Daoy (cell line): ENCODE measurements around the gene CDC5L. TPM values are rescaled to one million over a fixed set of nuclear protein-coding genes. Genes with fewer than 3 reads are reported as not detected.

Experiments
- DNase-seq: peaks from one replicate; pipeline ENCODE4 v3.0.0-alpha.2; 2015; ENCODE audit warnings: low read depth
- total RNA-seq: library from RNA; depleted of rRNA; stranded (reverse); fragments of >200 nt; shearing (Covaris generic); gene quantifications from 2 replicates; pipeline ENCODE4 v1.2.3, GENCODE V29; 2014

CDC5L gene
- total RNA-seq, 1 experiment from 2014 or later = 50.2 TPM

DNA sequence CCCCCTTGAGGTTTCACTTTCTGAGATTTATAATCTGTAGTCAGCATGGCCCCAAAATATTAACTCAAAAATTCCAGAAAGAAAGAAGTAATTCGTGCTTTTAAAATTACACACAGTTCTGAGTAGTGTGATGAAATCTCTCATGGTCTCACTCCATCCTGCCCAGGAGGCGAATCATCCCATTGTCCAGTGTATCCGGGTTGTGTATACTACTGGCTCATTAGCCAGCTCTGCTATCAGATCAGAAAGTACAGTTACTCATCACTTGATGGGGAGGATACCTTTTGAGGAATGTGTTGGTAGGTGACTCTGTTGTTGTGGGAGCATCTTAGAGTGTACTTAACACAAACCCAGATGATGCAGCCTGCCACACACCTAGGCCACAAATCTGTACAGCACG, 65.2 kb downstream of the CDC5L start:
- peak; percentile 55 for DNase-seq

DNA sequence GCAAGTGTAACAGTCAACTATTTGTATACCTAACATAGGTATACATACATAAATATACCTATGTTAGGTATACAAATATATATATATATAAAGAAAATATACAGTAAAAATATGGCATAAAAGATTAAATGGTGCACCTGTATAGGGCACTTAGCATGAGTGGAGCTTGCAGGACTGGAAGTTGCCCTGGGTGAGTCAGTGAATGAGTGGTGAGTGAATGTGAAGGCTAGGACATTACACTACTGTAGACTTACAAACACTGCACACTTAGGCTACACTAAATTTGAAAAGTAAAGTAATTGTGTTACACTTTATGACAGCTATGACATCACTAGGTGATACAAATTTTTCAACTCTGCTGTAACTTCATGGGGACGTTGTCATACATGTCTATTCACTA, 65.6 kb downstream of the CDC5L start:
- DNase-seq = no peak

DNA sequence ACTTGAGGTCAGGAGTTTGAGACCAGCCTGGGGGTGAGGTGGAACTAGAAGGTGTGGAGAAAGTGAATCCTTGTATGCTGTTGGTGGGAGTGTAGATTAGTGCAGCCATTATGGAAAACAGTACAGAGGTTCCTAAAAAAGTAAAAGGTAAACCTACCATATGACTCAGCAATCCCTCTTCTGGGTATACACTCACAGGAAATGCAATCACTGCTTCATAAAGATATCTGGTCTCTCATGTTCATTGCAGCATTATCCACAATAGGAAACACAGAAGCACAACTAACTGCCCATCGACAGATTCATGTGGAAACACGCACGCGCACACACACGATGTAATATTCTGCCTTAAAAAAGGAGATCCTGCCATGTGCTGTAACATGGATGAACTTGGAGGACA, 66.7 kb downstream of the CDC5L start:
- no peak for DNase-seq

DNA sequence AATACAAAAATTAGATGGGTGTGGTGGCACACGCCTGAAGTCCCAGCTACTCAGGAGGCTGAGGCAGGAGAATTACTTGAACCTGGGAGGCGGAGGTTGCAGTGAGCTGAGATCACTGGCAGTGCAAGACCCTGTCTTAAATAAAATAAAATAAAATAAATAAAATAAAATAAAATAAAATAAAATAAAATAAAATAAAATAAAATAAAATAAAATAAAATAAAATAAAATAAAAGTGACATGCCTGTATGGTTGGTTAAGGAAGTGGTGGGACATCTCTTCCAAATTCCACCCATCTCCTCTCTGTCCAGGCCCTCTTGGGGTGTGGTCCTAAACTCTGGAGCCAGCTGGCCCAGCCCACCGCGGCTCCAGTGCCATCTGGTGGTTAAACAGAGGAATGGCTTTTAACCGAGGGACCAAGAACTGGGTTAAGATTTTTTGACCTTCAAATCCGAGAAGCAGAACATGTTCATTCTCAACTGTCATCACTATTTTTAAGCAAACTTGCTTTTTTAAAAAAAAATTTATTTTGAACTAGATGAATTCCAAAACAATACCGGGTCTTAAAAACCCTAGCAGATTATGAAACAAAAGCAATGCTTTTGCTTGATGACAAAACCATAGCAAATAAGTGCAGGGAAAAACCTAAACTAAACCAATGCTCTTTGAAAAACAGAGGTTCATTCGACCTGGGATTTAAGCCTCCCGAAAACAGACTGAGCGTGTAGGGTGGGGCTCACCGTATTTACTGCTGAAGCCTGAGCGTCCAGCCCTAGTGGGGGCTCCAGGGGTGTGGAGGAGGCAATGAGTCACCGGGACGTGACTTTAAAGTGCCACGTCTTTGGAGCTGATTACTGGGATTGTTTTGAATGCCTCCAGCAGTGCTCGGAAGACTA, 68.8 kb downstream of the CDC5L start:
- DNase-seq = peak; percentile 83

DNA sequence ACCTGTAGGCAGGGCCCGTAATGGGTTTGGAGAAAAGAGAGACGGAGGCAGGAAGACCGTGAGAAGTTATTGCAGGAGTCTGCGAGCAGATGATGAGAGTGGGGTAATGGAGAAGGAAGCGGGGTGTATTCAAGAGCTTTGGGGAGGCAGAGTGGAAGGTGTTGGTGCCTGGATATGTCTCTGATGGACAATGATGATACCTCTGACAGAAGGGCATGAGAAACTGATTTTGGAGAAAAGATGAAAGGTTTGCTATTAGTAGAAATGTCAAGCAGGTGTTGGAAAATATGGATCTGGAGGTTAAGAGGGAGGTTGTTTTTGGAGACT, 69.4 kb downstream of the CDC5L start:
- no peak for DNase-seq

DNA sequence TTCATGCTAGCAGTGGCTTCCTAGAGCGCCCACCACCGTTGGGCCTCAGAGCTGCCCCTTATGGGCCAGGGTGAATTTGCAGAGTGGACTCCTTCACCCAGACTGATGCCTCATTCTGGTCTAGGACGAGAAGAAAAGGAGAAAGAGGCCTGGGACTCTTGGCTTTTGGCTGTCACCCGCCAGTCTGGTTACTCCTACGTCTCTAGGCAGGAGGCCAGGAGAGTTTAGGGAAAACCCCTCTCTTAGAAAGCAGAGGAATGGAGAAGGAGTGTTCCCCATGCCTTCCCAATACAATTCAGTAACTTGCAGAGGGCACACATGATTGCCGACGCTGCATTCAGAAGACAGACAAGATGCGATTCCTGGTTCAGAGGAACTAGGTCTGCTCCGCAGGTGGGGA, 70.1 kb downstream of the CDC5L start:
- DNase-seq = no peak

DNA sequence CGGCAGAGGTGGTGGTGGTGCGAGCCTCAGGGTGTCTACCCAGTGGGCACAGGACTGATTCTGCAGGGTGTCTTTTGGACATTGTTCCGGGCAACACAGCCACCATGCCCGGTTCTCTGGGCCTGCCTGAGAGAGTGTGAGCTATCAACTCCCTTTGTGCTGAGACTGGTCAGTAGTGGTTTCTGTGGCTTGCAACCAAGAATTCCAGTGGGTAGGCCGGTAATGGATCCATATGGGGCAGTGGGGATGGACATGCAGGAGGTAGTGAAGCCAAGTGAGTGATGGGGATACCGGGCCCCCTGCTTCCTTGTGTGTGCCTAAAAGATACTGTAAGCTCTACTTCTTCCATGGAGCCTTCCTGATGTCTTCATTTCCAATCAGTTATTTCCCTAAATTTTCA, 71.0 kb downstream of the CDC5L start:
- DNase-seq = no peak

DNA sequence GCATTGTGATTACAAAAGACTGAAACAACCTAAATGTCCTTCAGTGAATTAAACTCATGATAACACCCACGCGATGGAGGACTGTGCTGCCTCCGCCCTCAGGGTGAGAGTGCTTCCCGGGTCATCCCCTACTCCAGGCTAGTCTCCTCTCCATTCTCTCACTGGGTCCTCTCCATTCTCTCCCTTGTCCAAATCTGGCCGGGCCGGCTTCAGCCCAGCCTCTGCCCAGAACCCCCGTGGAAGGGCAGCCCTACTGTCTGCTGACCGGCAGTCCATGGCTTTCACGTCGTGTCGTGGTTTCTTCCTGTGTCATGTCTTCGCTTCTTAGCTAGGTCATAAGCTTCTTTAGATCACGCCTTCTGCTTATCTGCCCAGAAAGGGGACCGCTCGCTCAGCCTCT, 74.8 kb downstream of the CDC5L start:
- no peak for DNase-seq

DNA sequence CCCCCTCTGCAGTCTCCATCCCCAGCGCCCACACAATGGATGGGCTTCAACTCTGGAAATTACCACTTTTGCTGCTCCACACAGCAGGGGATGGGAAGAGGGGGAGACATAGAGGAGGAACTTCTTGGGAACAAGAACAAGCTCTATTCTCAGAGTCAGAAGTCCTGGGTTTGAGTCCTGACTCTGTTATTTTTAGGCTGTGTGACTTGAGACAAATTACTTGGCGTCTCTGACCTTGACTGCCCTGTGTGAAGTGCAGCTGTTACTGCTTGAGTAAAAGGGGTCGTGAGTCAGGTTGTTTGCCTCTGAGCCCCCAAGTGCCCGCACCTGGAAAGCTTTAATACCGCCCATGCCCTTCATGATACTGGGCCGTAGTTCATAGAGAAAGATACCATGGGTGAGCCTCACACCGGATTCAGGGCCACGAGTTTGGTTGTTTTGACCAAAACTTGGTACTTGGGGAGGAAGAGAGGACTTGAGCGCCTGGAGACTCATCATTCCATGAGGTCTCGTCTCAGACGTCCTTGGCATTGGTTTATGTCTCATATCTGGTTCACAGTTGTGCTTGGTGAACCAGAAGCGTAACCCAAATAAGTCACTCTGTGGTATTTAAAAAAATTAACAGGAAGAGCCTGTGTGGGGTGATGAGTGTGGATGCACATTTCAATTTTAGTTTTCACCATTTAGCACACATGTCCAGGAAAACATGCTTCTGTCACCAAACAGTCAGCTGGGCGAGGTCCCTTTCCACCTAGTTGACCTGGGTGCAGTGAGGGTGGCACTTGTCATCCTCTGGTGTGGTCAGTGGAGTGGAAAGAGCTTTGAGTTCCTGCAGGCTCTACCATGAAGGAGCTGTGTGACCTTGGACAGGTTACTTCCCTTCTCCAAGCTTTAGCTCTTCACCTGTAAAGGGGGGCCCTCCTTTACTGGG, 75.6 kb downstream of the CDC5L start:
- DNase-seq = no peak

DNA sequence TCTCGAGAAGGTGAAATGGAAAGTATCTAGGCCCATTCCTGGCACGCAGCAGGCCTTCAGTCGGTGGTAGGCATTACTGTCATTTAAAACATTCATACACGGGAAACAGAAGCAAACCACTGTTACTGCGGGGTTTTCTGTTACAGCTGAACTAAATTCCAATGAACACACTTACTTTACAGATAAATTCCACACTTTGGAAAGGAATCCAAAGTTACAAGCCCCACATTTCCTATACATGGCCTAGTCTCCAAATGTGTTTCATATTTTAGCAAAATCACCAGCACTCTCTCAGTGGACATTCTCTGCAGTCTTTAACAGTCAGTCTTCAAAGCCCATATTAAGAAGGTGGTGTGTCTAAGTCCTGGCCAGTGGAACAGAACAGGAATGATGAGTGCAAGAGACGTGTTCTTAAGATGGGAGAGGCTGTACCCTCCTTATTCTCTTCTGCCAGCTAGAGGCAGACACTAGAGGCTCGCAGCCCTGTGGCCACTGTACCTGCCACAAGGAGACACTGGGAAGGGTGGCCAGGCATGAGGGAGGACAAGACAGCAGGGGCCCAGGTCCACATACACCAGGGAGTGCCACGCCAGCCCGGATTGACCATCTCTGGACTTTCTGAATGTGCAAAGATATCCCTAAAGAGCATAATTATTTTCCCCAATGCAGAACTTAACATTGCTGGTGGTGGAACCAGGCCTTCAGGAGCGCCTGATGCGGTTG, 76.4 kb downstream of the CDC5L start:
- no peak for DNase-seq

DNA sequence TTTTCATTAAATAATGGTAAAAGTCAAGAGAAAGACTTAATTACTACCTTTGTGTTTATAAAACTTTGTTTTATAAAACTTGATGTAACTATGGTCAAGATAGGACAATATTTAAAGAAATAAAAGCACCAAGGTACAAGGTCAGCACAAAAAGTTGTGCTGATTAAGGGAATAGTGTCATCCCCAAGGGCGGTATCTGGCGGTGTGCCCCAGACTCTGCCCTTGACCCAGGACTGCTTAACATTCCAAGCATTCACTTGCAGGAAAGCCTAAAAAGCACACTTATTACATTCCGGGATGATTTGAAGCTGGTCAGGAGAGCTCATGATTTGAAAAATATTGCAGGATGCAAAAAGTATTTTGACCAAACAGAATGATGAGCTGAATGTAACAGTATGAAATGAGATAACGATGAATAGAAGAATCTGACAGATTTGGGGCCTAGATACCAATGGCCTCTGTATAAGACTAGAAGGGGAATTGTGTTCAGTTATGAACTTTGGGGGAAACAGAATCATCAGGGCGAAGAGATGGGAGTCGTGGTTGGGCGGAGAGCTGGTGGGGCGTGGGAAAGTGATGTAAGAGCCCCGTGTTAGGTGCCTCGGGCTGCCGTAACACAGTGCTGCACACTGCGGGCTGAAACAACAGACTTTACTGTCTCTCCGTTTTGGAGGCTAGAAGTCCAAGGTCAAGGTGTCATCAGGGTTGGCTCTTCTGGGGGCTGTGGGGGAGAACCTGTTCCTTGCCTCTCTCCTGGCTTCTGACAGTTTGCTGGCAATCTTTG, 77.2 kb downstream of the CDC5L start:
- no peak for DNase-seq

DNA sequence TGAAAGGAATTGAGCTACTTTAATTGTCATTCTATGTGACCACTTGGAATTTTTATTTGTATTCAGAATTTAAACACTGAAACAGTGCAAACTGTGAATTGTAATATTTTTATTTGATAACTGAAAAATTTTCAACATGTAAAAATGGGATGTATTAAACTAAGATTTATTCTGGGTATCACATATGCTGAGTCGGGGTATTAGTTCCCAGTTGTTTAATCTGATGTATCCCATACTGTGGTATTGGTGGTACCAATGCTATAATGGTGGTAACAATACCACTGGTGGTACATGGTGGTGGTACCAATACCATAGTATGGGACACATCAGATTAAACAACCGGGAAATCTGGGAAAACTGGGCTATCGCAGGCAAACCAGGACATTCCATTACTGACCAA, 79.4 kb downstream of the CDC5L start:
- no peak for DNase-seq

DNA sequence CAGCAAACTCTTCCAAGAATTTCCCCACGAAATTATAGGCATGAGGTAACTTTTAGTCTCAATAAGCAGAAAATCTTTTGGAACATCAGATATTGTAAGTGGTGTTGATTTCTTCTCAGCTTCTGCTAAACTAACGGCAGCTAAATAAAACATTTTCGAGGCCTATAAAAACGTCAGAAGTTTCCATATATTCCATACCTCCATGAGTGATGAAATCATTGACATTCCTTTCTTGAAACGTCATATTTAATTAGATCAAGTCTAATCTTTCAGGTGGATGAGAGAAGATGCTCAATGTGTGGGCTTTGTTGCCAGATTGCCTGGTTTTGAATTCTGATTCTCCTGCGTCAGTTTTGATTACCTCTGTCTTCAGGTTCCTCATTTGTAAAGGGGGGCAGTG, 81.3 kb downstream of the CDC5L start:
- DNase-seq = no peak

DNA sequence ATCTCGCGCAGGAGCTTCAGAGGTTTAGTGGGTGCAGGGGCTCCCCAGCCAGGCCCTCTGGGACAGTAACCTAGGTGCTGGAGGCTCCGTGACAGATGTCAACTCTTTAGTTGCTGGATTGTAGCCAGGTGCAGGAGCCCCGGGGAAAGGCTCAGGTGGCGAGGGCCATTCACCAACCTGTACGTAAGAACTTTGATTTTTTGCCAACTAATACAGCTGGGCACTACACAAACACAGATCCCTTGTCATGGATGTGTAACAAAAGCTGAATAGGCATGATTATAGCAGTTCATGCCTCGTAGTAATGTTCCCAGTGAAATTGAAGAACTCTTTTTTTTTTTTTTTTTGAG, 82.6 kb downstream of the CDC5L start:
- DNase-seq = no peak

DNA sequence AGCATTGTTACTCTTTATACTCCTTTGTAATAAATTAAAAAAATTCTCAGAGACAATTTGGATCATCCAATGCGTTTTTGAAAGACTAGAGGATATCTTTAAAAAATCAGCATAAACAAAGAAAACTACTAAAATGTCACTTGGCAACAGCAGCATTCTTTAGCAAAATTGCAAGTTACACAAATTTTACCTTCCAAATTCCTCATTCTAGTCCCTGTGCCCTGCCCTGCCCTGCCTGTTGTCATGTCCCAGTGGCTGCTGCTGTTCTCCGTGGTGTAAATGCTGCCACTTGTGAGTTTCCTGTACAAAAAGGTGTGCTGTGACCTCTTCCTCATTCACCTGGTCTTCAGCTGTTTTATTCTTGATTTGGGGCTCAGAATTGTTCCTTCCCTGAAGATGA, 83.2 kb downstream of the CDC5L start:
- no peak for DNase-seq

DNA sequence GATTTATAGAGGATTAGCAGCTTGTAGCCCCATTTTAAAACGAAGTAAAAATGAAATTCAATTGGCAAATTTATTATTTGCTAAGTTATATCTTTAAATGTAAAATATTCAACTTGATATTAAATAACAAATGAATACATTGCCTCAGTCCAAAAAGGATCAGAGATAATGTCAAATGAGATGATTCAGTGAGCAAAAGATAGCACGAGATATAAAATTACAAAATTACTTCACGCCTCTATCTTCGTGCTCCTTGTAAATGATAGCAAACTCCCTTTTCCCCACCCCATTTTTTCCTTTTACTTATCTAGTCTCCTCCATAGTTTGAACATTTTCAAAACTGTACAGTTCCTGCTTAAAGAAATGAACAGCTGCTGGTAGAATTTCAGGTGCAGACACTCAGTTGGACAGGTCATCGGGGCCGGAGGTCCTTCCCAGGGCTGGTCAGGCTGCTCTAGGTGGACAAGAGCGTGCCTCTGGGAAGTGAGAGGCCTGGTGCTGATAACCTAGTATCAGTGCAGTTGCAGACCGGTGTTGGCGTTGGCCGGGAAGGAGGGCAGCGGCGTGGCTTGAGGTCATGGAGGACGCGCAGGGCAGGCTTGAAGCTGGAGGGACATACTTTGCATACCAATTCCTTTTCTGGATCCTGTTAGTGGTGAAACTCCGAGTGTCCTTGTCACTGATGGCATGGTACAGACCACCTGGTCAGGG, 83.9 kb downstream of the CDC5L start:
- DNase-seq = no peak

DNA sequence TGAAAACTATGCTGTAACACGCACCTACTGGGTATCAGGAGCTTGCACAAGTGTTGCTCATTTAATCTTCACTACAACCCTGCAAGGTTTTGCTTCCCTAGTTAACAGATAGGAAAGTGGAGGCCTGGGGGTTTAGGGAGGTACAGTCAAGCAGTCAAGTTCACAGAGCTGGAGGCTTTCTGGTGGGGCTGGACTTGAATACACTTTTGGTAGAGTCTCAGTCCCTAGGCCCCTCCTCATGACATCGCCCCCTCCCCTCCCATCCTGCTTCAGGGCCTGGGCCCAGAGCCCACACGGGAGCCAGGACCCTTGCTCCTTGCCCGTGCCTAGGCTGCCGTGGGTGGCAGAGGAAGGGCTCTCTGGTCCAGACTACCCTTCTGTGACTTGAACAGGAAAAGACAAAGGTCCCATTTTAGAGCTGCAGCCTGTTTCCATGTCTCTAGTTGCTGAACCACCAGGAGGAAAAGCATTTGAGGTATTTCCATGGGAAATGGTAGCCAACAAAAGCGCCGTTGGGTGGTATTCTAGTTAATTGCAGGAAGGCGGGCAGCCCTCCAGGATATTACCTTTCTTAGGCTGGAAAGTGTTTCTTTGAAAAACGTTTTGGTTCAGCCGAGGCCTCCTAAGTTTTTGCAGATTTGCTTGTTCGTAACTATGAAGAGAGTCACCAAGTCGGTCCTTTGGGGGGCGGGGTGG, 84.9 kb downstream of the CDC5L start:
- DNase-seq = no peak

DNA sequence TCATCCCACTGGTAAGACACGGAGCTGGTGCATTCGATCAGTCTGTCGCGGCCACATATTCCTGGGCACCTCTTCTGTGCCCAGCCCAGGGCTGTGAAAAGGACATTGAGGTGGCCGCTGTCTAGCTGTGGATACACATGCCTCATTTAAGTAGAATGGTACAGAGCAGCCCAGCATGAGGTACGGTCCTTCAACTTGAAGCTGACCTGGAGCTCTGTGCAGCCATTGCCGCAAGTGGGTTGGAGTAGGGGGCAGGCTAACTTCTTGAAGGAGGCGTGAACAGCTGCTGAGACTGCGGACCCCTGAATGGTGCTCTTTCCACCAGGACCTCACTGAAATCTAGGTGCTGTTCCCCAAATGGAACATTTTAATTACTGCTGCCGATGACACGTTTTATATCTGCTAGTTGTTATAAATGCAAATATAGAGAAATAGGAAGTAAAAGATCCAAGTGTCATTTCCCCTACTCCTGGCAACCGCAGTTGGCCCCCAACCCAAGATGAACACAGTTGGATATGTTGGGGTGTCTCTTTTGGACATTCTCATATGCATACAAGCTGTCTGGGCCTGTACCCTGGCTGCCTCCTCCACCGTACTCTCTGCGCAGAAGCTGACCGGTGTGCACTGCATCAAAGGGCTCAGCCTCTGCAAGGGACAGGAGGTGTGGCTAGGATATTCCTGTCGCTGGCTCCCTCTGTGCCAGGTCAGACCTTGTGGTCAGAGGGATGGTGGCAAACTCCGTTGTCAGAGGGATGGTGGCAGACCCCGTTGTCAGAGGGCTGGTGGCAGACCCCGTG, 86.1 kb downstream of the CDC5L start:
- no peak for DNase-seq

DNA sequence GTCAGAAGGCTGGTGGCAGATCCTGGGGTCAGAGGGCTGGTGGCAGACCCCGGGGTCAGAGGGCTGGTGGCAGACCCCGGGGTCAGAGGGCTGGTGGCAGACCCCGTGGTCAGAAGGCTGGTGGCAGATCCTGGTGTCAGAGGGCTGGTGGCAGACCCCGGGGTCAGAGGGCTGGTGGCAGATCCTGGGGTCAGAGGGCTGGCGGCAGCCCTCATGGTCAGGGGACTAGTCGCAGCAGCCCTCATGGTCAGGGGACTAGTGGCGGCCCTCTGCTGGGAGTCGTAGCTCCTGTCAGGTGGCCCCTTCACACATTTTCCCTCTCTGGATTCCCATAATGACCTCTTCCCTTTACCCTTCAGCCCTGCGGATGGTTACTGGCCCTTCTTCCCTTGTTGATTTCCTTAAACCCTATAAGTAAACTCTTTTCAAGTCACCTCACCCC, 86.7 kb downstream of the CDC5L start:
- DNase-seq = no peak
